ENCODE results near the gene PKD1. TPM values are rescaled to one million over a fixed set of nuclear protein-coding genes. Genes with fewer than 3 reads are reported as not detected.

PKD1 gene
- total and polyA plus RNA-seq, 2 of the 13 experiments (the other 11 are each of a cell fraction or from before 2014, with no cell fraction given) = 22.1 to 23.0 TPM

DNA sequence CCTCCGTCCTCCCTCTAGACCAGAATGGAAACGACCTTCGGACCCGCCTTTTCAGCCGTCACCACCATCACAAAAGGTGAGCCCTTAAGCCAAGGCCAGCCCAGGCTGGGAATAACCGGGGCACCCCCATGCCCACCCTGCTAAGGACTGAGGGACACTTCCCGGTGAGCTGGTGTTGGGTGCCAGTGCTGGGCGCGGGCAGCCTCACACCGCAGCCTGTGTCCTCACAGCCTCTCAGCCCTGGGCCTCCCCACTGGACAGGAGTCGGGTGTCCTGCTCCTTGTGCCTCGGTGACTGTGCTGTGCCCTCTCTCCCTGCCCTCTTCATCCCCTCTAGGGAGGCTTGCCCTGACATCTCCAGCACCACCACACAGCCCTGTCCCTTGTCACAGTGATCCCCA, 30.2 kb upstream of the PKD1 start:
- no peak overlapping the region for H3K4me2 ChIP-seq (ENCODE audit: low read depth, low read length)
- no peak overlapping the region for H3K9ac ChIP-seq (ENCODE audit: insufficient read depth, low read depth, low read length)
- no peak overlapping the region for H2AFZ ChIP-seq (ENCODE audit: low read length)
- no peak overlapping the region for H3K27ac ChIP-seq (ENCODE audit: extremely low read length, insufficient read depth, low read length)
- H3K36me3 ChIP-seq (replicated peaks in 1 of 2; ENCODE audit: control insufficient read depth in 1 of 2, insufficient read depth in 2 of 2, low read length in 2 of 2) = peaks cover 13 to 31% of the 10 kb centered on the region in 2 experiments; a peak in 3 of 5 replicates
- in situ Hi-C loops (cut with HindIII; ENCODE audit: extremely low pct_ligation_motif_present, low pct_unique_long_range_greater_than_20kb) (no loop called here), intact Hi-C loops (cut with micrococcal nuclease; ENCODE audit: unreplicated experiment) (no loop called here)
- no peak for DNase-seq (ENCODE audit: low spot score)
- no peaks in the 10 kb centered on the region for H3K27me3 ChIP-seq (ENCODE audit: control insufficient read depth in 1 of 2, insufficient read depth in 2 of 2, low read length in 2 of 2)
- H3K9me3 ChIP-seq (ENCODE audit: low read length) = no peaks in the 10 kb centered on the region
- ChIA-PET CTCF (ENCODE audit: low intra/inter-chr PET ratio, low total read pairs) (no interaction called here), POLR2A (interaction anchor here (2.2 to 2.9 kb wide), 2 partner anchors 9 to 11 kb away, joined by 8 to 12 read pairs; partner anchors contain the start of gene TRAF7)
- H3K4me1 ChIP-seq (ENCODE audit: insufficient read depth, low read length) = peaks cover 49% of the 10 kb centered on the region
- no peak overlapping the region for H3K4me3 ChIP-seq (replicated peaks in 1 of 3; ENCODE audit: insufficient read depth in 1 of 3, low read depth in 2 of 3, low read length in 3 of 3)
- TF ChIP-seq, protein P1, sequence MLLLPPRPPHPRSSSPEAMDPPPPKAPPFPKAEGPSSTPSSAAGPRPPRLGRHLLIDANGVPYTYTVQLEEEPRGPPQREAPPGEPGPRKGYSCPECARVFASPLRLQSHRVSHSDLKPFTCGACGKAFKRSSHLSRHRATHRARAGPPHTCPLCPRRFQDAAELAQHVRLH (CRISPR knock-in tag; IDR thresholded peaks at IDR 0.05; ENCODE audit: borderline replicate concordance, low read depth) = no peak
- TF ChIP-seq, protein P2, sequence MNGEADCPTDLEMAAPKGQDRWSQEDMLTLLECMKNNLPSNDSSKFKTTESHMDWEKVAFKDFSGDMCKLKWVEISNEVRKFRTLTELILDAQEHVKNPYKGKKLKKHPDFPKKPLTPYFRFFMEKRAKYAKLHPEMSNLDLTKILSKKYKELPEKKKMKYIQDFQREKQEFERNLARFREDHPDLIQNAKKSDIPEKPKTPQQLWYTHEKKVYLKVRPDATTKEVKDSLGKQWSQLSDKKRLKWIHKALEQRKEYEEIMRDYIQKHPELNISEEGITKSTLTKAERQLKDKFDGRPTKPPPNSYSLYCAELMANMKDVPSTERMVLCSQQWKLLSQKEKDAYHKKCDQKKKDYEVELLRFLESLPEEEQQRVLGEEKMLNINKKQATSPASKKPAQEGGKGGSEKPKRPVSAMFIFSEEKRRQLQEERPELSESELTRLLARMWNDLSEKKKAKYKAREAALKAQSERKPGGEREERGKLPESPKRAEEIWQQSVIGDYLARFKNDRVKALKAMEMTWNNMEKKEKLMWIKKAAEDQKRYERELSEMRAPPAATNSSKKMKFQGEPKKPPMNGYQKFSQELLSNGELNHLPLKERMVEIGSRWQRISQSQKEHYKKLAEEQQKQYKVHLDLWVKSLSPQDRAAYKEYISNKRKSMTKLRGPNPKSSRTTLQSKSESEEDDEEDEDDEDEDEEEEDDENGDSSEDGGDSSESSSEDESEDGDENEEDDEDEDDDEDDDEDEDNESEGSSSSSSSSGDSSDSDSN (CRISPR knock-in tag; IDR thresholded peaks at IDR 0.05) = no peak
- TF ChIP-seq, protein P3, sequence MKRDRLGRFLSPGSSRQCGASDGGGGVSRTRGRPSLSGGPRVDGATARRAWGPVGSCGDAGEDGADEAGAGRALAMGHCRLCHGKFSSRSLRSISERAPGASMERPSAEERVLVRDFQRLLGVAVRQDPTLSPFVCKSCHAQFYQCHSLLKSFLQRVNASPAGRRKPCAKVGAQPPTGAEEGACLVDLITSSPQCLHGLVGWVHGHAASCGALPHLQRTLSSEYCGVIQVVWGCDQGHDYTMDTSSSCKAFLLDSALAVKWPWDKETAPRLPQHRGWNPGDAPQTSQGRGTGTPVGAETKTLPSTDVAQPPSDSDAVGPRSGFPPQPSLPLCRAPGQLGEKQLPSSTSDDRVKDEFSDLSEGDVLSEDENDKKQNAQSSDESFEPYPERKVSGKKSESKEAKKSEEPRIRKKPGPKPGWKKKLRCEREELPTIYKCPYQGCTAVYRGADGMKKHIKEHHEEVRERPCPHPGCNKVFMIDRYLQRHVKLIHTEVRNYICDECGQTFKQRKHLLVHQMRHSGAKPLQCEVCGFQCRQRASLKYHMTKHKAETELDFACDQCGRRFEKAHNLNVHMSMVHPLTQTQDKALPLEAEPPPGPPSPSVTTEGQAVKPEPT (CRISPR knock-in tag; IDR thresholded peaks at IDR 0.05; ENCODE audit: low read depth) = no peak
- 0 out of 2 replicates have a peak, but pooled peaks have one; percentile 29 for TF ChIP-seq ZNF263 (CRISPR knock-in tag; IDR thresholded peaks at IDR 0.05)
- 0 out of 2 replicates have a peak, but pooled peaks have one; percentile 18 for TF ChIP-seq HNRNPL (IDR thresholded peaks at IDR 0.05; ENCODE audit: low read depth, low read length)
- no peak for FAIRE-seq
- peaks cover 22% of the 10 kb centered on the region for H3K79me2 ChIP-seq (ENCODE audit: insufficient read depth, low read length)
- 93% methylated on average over 5 of the region's 12 CpGs for WGBS (ENCODE audit: low lambda C conversion rate)
- BruUV-seq (replicated peaks) = no TSS peak
- H4K20me1 ChIP-seq (ENCODE audit: insufficient read depth, low read length) = peaks cover 14% of the 10 kb centered on the region; the same call in 1 of the 2 replicates
- ATAC-seq = no peak
